Breast epithelium (tissue), 4 donors: ENCODE data around the gene ZIC5. TPM values are rescaled to one million over a fixed set of nuclear protein-coding genes. Genes with fewer than 3 reads are reported as not detected.
"Not testable (repeated sequence)": the region's sequence is repeated elsewhere in the genome, so short reads cannot be mapped to it uniquely, and the experiment has no call there.

Source experiments
- DNase-seq, 2 donors: peaks; one replicate each; pipeline ENCODE4 v3.0.0-alpha.2; 2019; ENCODE audit warnings: low spot score in 2 of 2
- H3K27ac ChIP-seq, 2 donors: fragments of 200-600 bp; sonication (generic) in 1 of 2; one replicate each; pipeline ENCODE4 v1.5.1; 2016 to 2019; ENCODE audit warnings: mild to moderate bottlenecking in 1 of 2
- H3K27me3 ChIP-seq, 2 donors: fragments of 200-600 bp; sonication (generic) in 1 of 2; one replicate each; pipeline versions ENCODE4 v1.5.1 to v1.6.0; 2017 to 2019; ENCODE audit warnings: control low read depth in 1 of 2, mild to moderate bottlenecking in 1 of 2
- H3K36me3 ChIP-seq: fragments of 200-600 bp; one replicate; pipeline ENCODE4 v1.5.1; 2019
- H3K4me1 ChIP-seq, 2 donors: fragments of 200-600 bp; sonication (generic); one replicate each; pipeline ENCODE4 v1.5.1; 2016 to 2019; ENCODE audit warnings: control low read depth in 1 of 2
- H3K4me3 ChIP-seq, 3 donors: fragments of 200-600 bp; sonication (generic); 1 replicate in 2 of 3; 2 replicates in 1 of 3; pipeline ENCODE4 v1.5.1; 2016 to 2019; ENCODE audit warnings: mild to moderate bottlenecking in 3 of 3, moderate library complexity in 2 of 3
- H3K9me3 ChIP-seq, 2 donors: fragments of 200-600 bp; sonication (generic) in 1 of 2; one replicate each; pipeline ENCODE4 v1.5.1; 2016 to 2019; ENCODE audit warnings: control low read depth in 1 of 2
- POLR2A ChIP-seq: fragments of 450-650 bp; IDR thresholded peaks from one replicate; pipeline ENCODE4 v1.6.1; 2016; ENCODE audit warnings: antibody characterized with exemption, mild to moderate bottlenecking, moderate library complexity
- POLR2AphosphoS5 ChIP-seq, 3 donors: sonication (generic); formaldehyde crosslinking; IDR thresholded peaks; one replicate each; pipeline ENCODE4 v1.6.1; 2017; ENCODE audit warnings: antibody characterized with exemption in 3 of 3
- intact Hi-C: fragments of 100-400 bp; cut with DNase I; formaldehyde crosslinking; loops from one replicate; pipeline ENCODE4 v1.15.1; 2023; ENCODE audit warnings: low total_unique reads
- total RNA-seq, 3 donors: library from RNA; depleted of rRNA; stranded (reverse); fragments of >200 nt; gene quantifications; one replicate each; pipeline ENCODE4 v1.1.0, GENCODE V29; 2016
- TF ChIP-seq, protein P1 (sequence below), 3 donors: fragments of 450-650 bp; IDR thresholded peaks; one replicate each; pipeline ENCODE4 v1.5.1; 2016 to 2017; ENCODE audit warnings: antibody characterized with exemption in 3 of 3, mild to moderate bottlenecking in 3 of 3, moderate library complexity in 3 of 3

The ZIC5 gene
- total RNA-seq, 3 donors from 2014 or later = not detected

DNA sequence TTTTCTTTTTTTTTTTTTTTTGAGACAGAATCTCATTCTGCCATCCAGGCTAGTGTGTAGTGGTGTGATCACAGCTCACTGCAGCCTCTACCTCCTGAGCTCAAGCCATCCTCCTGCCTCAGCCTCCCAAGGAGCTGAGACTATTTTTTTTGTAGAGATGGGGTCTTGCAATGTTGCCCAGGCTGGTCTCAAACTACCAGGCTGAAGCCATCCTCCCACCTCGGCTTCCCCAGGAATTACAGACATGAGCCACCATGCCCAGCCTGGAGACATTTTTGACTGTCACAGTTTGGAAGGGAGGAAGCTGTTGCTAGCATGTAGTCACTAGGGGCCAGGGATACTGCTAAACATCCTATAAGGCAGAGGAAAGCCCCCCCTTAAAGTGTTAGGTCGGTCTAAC lies 23.9 kb downstream of the ZIC5 start:
- no peak overlapping the region for H3K4me3 ChIP-seq
- H3K27me3 ChIP-seq = peaks cover 0 to 22% of the 10 kb centered on the region in 2 donors
- no peaks in the 10 kb centered on the region for H3K36me3 ChIP-seq
- no peaks in the 10 kb centered on the region for H3K9me3 ChIP-seq
- intact Hi-C loops = no loop called here
- DNase-seq = no peak
- TF ChIP-seq POLR2AphosphoS5 (IDR thresholded peaks at IDR 0.05) = no peak
- no peak for TF ChIP-seq POLR2A
- TF ChIP-seq, protein P1, sequence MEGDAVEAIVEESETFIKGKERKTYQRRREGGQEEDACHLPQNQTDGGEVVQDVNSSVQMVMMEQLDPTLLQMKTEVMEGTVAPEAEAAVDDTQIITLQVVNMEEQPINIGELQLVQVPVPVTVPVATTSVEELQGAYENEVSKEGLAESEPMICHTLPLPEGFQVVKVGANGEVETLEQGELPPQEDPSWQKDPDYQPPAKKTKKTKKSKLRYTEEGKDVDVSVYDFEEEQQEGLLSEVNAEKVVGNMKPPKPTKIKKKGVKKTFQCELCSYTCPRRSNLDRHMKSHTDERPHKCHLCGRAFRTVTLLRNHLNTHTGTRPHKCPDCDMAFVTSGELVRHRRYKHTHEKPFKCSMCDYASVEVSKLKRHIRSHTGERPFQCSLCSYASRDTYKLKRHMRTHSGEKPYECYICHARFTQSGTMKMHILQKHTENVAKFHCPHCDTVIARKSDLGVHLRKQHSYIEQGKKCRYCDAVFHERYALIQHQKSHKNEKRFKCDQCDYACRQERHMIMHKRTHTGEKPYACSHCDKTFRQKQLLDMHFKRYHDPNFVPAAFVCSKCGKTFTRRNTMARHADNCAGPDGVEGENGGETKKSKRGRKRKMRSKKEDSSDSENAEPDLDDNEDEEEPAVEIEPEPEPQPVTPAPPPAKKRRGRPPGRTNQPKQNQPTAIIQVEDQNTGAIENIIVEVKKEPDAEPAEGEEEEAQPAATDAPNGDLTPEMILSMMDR (IDR thresholded peaks at IDR 0.05) = no peak
- no peak overlapping the region for H3K27ac ChIP-seq
- no peaks in the 10 kb centered on the region for H3K4me1 ChIP-seq

DNA sequence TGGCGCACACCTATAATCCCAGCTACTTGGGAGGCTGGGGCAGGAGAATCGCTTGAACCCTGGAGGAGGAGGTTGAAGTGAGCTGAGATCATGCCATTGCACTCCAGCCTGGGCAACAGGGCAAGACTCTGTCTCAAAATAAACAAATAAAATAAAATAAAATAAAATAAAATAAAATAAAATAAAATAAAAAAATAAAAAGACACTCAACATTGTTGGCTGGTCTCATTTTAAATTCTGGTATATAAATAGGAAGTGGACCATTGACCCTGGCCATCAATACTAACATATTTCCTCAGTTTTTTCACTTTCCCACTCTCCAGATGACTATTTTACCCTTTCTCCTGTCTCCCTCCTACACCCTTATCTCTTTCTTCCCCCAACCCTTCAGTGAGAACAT lies 26.1 kb downstream of the ZIC5 start:
- H3K4me1 ChIP-seq, H3K36me3 ChIP-seq, DNase-seq, H3K27ac ChIP-seq, H3K4me3 ChIP-seq, H3K9me3 ChIP-seq, intact Hi-C loops: not testable (repeated sequence)
- peaks cover 0 to 32% of the 10 kb centered on the region in 2 donors for H3K27me3 ChIP-seq

DNA sequence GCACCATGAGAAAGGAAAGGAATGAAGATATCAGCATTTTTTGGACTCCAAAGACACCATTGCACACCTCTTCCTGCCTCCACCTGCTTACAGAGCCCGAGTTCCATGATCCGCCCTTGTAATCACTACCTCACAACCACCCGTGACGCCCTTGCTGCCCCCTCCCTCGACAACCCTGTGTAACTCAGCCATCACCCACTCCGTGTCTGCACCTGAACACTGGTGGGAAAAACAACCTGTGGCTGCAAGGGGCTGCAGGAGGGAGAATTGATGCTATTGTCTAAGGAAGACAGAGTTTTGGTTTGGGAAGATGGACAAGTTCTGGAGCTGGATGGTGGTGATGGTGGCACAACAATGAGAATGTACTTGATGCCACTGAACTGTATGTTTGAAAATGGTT lies 27.0 kb downstream of the ZIC5 start:
- Histone ChIP-seq H3K27ac (no peak overlapping the region), H3K9me3 (no peaks in the 10 kb centered on the region), H3K27me3 (peaks cover 0 to 32% of the 10 kb centered on the region in 2 donors), H3K36me3 (no peaks in the 10 kb centered on the region), H3K4me1 (no peaks in the 10 kb centered on the region), H3K4me3 (no peak overlapping the region)
- no peak for TF ChIP-seq POLR2A
- TF ChIP-seq, protein P1 (IDR thresholded peaks at IDR 0.05) = no peak
- no peak for DNase-seq
- intact Hi-C loops = no loop called here

DNA sequence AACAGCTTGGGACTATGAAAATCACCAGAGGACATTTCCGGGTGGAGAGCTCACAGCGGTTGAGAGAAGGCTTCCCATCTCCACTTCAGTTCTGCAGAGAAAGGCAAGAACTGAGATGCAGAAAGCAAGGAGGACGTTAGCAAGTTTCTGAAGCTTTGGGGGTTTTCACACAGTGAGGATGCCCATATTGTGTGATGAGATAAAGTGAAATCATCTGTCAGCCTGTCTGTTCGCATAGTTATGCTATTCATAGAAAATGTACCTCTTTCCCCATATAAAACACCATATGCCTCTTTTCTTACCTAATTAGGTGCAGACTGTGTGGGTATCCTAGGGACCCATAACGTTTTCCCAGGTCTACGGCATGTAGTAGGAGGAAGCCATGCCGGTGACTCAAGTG lies 27.5 kb downstream of the ZIC5 start:
- Histone ChIP-seq H3K27ac (no peak overlapping the region), H3K9me3 (no peaks in the 10 kb centered on the region), H3K36me3 (no peaks in the 10 kb centered on the region), H3K4me3 (no peak overlapping the region), H3K27me3 (peaks cover 0 to 32% of the 10 kb centered on the region in 2 donors), H3K4me1 (no peaks in the 10 kb centered on the region)
- TF ChIP-seq POLR2A (no peak), POLR2AphosphoS5 (IDR thresholded peaks at IDR 0.05) (no peak)
- TF ChIP-seq, protein P1 (IDR thresholded peaks at IDR 0.05) = no peak
- intact Hi-C loops = no loop called here
- DNase-seq = no peak

DNA sequence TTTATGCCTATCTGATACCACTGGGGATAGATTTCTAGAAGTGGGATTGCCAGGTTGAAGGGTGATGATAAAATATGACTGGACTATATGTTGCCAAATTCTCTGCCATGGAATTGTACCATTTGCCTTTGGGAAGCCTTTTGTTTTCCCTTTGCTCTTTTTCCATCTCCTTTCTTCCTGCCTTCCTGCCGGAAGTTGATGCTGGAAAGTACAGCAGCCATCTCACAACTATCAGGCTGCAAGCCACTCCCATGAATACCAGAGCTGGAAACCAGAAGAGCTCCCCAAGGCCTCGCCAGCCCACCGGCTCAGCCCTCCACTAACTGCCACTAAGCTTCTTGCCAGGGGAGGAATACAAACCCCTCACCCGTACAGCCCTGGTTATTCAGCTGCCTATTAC lies 29.7 kb downstream of the ZIC5 start:
- H3K27me3 ChIP-seq = peaks cover 0 to 19% of the 10 kb centered on the region in 2 donors
- no peaks in the 10 kb centered on the region for H3K9me3 ChIP-seq
- no peak for DNase-seq
- H3K4me1 ChIP-seq = no peaks in the 10 kb centered on the region
- H3K36me3 ChIP-seq = no peaks in the 10 kb centered on the region
- no peak overlapping the region for H3K27ac ChIP-seq
- no peak overlapping the region for H3K4me3 ChIP-seq
- TF ChIP-seq, protein P1 (IDR thresholded peaks at IDR 0.05) = no peak
- TF ChIP-seq POLR2A (no peak), POLR2AphosphoS5 (IDR thresholded peaks at IDR 0.05) (no peak)
- intact Hi-C loops = no loop called here

DNA sequence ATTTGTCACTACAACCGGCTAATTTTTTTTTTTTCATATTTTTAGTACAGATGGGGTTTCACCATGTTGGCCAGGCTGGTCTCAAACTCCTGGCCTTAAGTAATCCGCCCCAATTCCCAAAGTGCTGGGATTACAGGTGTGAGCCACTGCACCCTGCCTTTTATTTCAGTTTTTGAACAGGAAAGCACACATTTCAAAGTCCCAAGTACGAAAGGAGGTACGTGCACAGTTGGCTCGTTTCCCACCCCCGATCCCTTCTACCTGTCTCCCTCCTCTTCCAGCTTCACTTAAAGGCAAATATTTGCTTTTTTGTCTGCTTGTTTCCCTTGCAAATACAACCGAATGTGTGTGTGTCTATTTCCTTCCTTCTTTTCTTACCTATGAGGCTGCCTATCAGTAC lies 30.5 kb downstream of the ZIC5 start:
- DNase-seq = no peak
- H3K4me3 ChIP-seq = no peak overlapping the region
- no peaks in the 10 kb centered on the region for H3K36me3 ChIP-seq
- H3K9me3 ChIP-seq = no peaks in the 10 kb centered on the region
- intact Hi-C loops = no loop called here
- peaks cover 0 to 14% of the 10 kb centered on the region in 2 donors for H3K27me3 ChIP-seq
- H3K4me1 ChIP-seq = no peaks in the 10 kb centered on the region
- no peak for TF ChIP-seq POLR2A
- TF ChIP-seq, protein P1 (IDR thresholded peaks at IDR 0.05) = no peak
- no peak for TF ChIP-seq POLR2AphosphoS5 (IDR thresholded peaks at IDR 0.05)
- H3K27ac ChIP-seq = no peak overlapping the region
